IMR-90 (cell line): Measurements from ENCODE around the gene RNGTT. TPM values are rescaled to one million over a fixed set of nuclear protein-coding genes. Genes with fewer than 3 reads are reported as not detected.

Experiments
- ATAC-seq: fragments of 200-7000 bp; cut with Tn5 transposase; 2 replicates; pipeline ENCODE4 v1.9.1; 2020; ENCODE audit warnings: low read depth, mild to moderate bottlenecking, moderate library complexity
- BruUV-seq: library from RNA; stranded (reverse); fragments of 400-500 nt; replicated peaks from 2 replicates; lab custom pipeline; 2021; lab: Mats Ljungman, UMichigan
- CTCF ChIA-PET: fragments of 300-600 bp; formaldehyde crosslinking; extraction: SDS; loops from one replicate; lab custom pipeline; 2021; ENCODE audit warnings: antibody characterized with exemption; lab: Yijun Ruan, JAX
- POLR2A ChIA-PET: fragments of 300-600 bp; sonication (Branson Sonifier 250); formaldehyde crosslinking; loops from one replicate; lab custom pipeline; 2022; ENCODE audit warnings: antibody characterized with exemption; ENCODE audit not compliant: unreplicated experiment; lab: Charles Lee
- DNase-seq: peaks from one replicate; pipeline ENCODE4 v3.0.0; 2013
- H2AFZ ChIP-seq: replicated peaks from 2 replicates; pipeline ENCODE3; 2013; ENCODE audit warnings: low read length, mild to moderate bottlenecking; ENCODE audit not compliant: poor library complexity
- H2AK5ac ChIP-seq: 2 replicates; pipeline ENCODE4 v1.6.1; 2013; ENCODE audit warnings: low read depth, low read length, inconsistent platforms
- H2AK9ac ChIP-seq: replicated peaks from 2 replicates; pipeline ENCODE3; 2013; ENCODE audit warnings: mild to moderate bottlenecking, low read depth, low read length, moderate library complexity; ENCODE audit not compliant: poor library complexity
- H2BK120ac ChIP-seq: 2 replicates; pipeline ENCODE4 v1.6.1; 2013; ENCODE audit warnings: low read depth, low read length, inconsistent platforms
- H2BK15ac ChIP-seq: 3 replicates; pipeline ENCODE4 v1.6.1; 2013; ENCODE audit warnings: low read depth, low read length, inconsistent platforms
- H2BK20ac ChIP-seq: 2 replicates; pipeline ENCODE4 v1.6.1; 2013; ENCODE audit warnings: low read depth, mild to moderate bottlenecking, inconsistent platforms, low read length, moderate library complexity
- H2BK5ac ChIP-seq: 2 replicates; pipeline ENCODE4 v1.6.1; 2013; ENCODE audit warnings: mild to moderate bottlenecking, low read depth, low read length, inconsistent platforms; ENCODE audit not compliant: poor library complexity, severe bottlenecking
- H3K14ac ChIP-seq: replicated peaks from 2 replicates; pipeline ENCODE4 v1.6.1; 2013; ENCODE audit warnings: low read depth, low read length, inconsistent platforms
- H3K18ac ChIP-seq: 2 replicates; pipeline ENCODE4 v1.6.1; 2013; ENCODE audit warnings: low read depth, low read length, control low read depth
- H3K23ac ChIP-seq: 2 replicates; pipeline ENCODE4 v1.6.1; 2013; ENCODE audit warnings: low read depth, low read length, inconsistent platforms
- H3K27ac ChIP-seq: 2 replicates; pipeline ENCODE4 v1.5.1; 2013; ENCODE audit warnings: mild to moderate bottlenecking, control low read depth, low read length; ENCODE audit not compliant: insufficient read depth
- H3K27me3 ChIP-seq: 2 replicates; pipeline ENCODE4 v1.6.1; 2013; ENCODE audit warnings: low read length; ENCODE audit not compliant: control insufficient read depth, insufficient read depth
- H3K36me3 ChIP-seq: 2 replicates; pipeline ENCODE4 v1.6.1; 2013; ENCODE audit warnings: low read length, mixed read lengths; ENCODE audit not compliant: control insufficient read depth, insufficient read depth
- H3K4ac ChIP-seq: 2 replicates; pipeline ENCODE4 v1.6.1; 2013; ENCODE audit warnings: low read depth, low read length, inconsistent platforms
- H3K4me1 ChIP-seq: 2 replicates; pipeline ENCODE4 v1.6.1; 2013; ENCODE audit warnings: low read length, mixed read lengths; ENCODE audit not compliant: control insufficient read depth, insufficient read depth
- H3K4me2 ChIP-seq: 2 replicates; pipeline ENCODE4 v1.6.1; 2013; ENCODE audit warnings: low read depth, mild to moderate bottlenecking, control low read depth, low read length, moderate library complexity
- H3K4me3 ChIP-seq: 2 replicates; pipeline ENCODE4 v1.5.1; 2013; ENCODE audit warnings: low read depth, mild to moderate bottlenecking, control low read depth, low read length, moderate library complexity; ENCODE audit not compliant: insufficient read depth
- H3K56ac ChIP-seq: 2 replicates; pipeline ENCODE4 v1.6.1; 2013; ENCODE audit warnings: low read length, inconsistent platforms; ENCODE audit not compliant: insufficient read depth; ENCODE audit errors: extremely low read depth
- H3K79me1 ChIP-seq, 2 experiments: 2 replicates each; pipeline ENCODE4 v1.6.1; 2013; ENCODE audit warnings: low read length in 2 of 2, inconsistent platforms in 1 of 2, low read depth in 1 of 2
- H3K9ac ChIP-seq: 2 replicates; pipeline ENCODE4 v1.6.1; 2013; ENCODE audit warnings: low read depth, low read length, control low read depth
- H3K9me1 ChIP-seq: 2 replicates; pipeline ENCODE4 v1.6.1; 2013; ENCODE audit warnings: low read length, inconsistent platforms; ENCODE audit not compliant: insufficient read depth
- H3K9me3 ChIP-seq: 2 replicates; pipeline ENCODE4 v1.6.1; 2013; ENCODE audit warnings: low read length; ENCODE audit not compliant: control insufficient read depth, insufficient read depth
- H4K20me1 ChIP-seq: 2 replicates; pipeline ENCODE4 v1.6.1; 2013; ENCODE audit warnings: low read length, inconsistent platforms; ENCODE audit not compliant: insufficient read depth
- H4K5ac ChIP-seq: 2 replicates; pipeline ENCODE4 v1.6.1; 2013; ENCODE audit warnings: mild to moderate bottlenecking, low read depth, low read length, control low read depth
- H4K8ac ChIP-seq, 2 experiments: 2 replicates each; pipeline ENCODE4 v1.6.1; 2013; ENCODE audit warnings: low read depth in 2 of 2, low read length in 2 of 2, control low read depth in 1 of 2, inconsistent platforms in 1 of 2
- H4K91ac ChIP-seq: 2 replicates; pipeline ENCODE4 v1.6.1; 2013; ENCODE audit warnings: low read depth, low read length, inconsistent platforms; ENCODE audit not compliant: insufficient read depth
- RCOR1 ChIP-seq: IDR thresholded peaks from 2 replicates; pipeline ENCODE4 v1.6.1; 2012; ENCODE audit warnings: mild to moderate bottlenecking, low read length, improper control_type of control experiment; ENCODE audit not compliant: insufficient replicate concordance
- SMC3 ChIP-seq: fragments of 150-350 bp; IDR thresholded peaks from 2 replicates; pipeline ENCODE4 v1.6.1; 2016; ENCODE audit warnings: low read depth, mild to moderate bottlenecking, antibody characterized with exemption, low read length, moderate library complexity
- WGBS, 2 experiments: methylation state at CpG; one replicate each; pipeline versions ENCODE4 v1.1.5 to v1.1.7; 2013; ENCODE audit warnings: missing lambda C conversion rate in 2 of 2; ENCODE audit not compliant: insufficient read length in 1 of 2; ENCODE audit errors: extremely low coverage in 2 of 2; 5-methylcytosine and 5-hydroxymethylcytosine counted together
- dilution Hi-C: fragments of 300-500 bp; cut with HindIII; formaldehyde crosslinking; loops from one replicate; pipeline ENCODE4 v1.14.3; 2018; ENCODE audit warnings: low sequenced_read_pairs; ENCODE audit not compliant: unreplicated experiment
- in situ Hi-C: fragments of 300-500 bp; cut with MboI; formaldehyde crosslinking; loops from 3 replicates; pipeline ENCODE4 v1.14.3; 2019; ENCODE audit warnings: low sequenced_read_pairs, inconsistent platforms, mixed read lengths
- intact Hi-C: fragments of 100-400 bp; cut with micrococcal nuclease; formaldehyde crosslinking; loops from 2 replicates; pipeline ENCODE4 v1.10.0; 2022
- polyA plus RNA-seq, 3 experiments: library from polyadenylated mRNA; depleted of rRNA; stranded (reverse); fragments of >200 nt; gene quantifications; 2 replicates each; pipeline ENCODE4 v1.2.3, GENCODE V29; 2012; ENCODE audit warnings: low replicate concordance in 1 of 3
- total RNA-seq: library from RNA; depleted of rRNA; stranded (reverse); fragments of >200 nt; gene quantifications from 2 replicates; pipeline ENCODE4 v1.2.3, GENCODE V29; 2012

RNGTT gene
- total and polyA plus RNA-seq, 2 of the 4 experiments (the other 2 are of a cell fraction), result 5.4 to 21.7 TPM

DNA sequence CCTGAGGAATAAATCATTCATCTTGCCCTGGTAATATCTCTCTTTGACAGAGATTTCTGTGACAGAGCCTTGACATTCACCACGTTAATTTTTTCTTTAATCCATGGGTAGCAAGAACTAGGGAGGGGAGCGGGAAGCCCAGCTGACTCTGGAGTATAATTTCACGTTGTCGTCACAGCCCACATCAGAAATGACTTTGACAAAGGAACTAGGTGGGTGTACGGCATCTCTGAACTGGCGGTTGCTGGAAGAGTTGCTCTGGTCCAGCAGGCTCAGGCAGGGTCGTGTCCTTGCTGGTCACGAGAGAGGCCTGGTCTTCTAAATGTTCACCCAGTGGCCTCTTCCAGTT is 400.2 kb downstream of the RNGTT start:
- Histone ChIP-seq H2BK120ac (no peak overlapping the region), H3K14ac (no peak overlapping the region), H3K4me2 (no peak overlapping the region), H3K23ac (no peak overlapping the region), H2BK5ac (no peak overlapping the region), H3K56ac (no peak overlapping the region), H2BK15ac (no peak overlapping the region), H3K9ac (no peak overlapping the region), H3K27ac (no peak overlapping the region), H3K27me3 (no peaks in the 10 kb centered on the region), H2AFZ (no peak overlapping the region), H4K91ac (no peak overlapping the region), H3K4ac (no peak overlapping the region), H2BK20ac (no peak overlapping the region), H4K8ac (no peak overlapping the region), H4K20me1 (no peaks in the 10 kb centered on the region), H3K18ac (no peak overlapping the region), H4K5ac (no peak overlapping the region), H2AK5ac (no peak overlapping the region), H3K9me1 (no peaks in the 10 kb centered on the region), H3K36me3 (no peaks in the 10 kb centered on the region), H3K9me3 (no peaks in the 10 kb centered on the region), H2AK9ac (no peak overlapping the region), H3K79me1 (no peaks in the 10 kb centered on the region), H3K4me1 (no peaks in the 10 kb centered on the region), H3K4me3 (no peak overlapping the region)
- ATAC-seq, result no peak
- no peak for TF ChIP-seq SMC3
- no peak for TF ChIP-seq RCOR1
- intact Hi-C loops (no loop called here), dilution Hi-C loops (no loop called here), in situ Hi-C loops (no loop called here)
- POLR2A ChIA-PET, result no interaction called here
- no peak for DNase-seq
- CTCF ChIA-PET, result no interaction called here
- 51% methylated on average over 4 of the region's 8 CpGs; no CpG with 5 or more reads in 1 of the 2 experiments for WGBS, 2 experiments
- BruUV-seq, result no TSS peak
